Measurements from ENCODE around the gene UBE2D2.
"Not testable (repeated sequence)": the region's sequence is repeated elsewhere in the genome, so short reads cannot be mapped to it uniquely, and the experiment has no call there.

UBE2D2 gene

DNA sequence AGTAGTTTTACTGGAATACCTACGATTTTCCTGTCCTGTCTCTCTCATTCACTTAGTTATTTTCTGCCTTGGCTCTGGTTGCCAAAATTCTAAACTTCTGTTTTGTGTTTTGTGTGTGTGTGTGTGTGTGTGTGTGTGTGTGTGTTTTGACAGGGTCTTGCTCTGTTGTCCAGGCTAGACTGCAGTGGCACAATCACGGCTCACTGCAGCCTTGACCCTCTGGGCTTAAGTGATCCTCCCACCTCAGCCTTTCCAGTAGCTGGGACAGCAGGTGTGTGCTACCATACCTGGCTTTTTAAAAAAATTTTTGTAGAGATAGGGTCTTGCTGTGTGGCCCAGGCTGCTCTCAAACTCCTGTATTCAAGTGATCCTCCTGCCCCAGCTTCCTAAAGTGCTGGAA is 17.2 kb downstream of the UBE2D2 start:
- no peak for DNase-seq (ENCODE audit: extremely low read depth in 1 of 2, low read depth in 1 of 2)

- not testable (repeated sequence) for DNase-seq (ENCODE audit: extremely low read depth in 1 of 2, low read depth in 1 of 2)
These were observed 21.0 kb downstream of the UBE2D2 start for GRCh38 chr5:139582181-139582580.

GRCh38 chr5:139584137-139584536 is 23.0 kb downstream of the UBE2D2 start:
- DNase-seq (ENCODE audit: extremely low read depth in 1 of 2, low read depth in 1 of 2): no peak

- DNase-seq (ENCODE audit: extremely low read depth in 1 of 2, low read depth in 1 of 2): not testable (repeated sequence)
These were observed 27.0 kb downstream of the UBE2D2 start for GRCh38 chr5:139588116-139588515.

GRCh38 chr5:139588962-139589361 is 27.8 kb downstream of the UBE2D2 start:
- no peak for DNase-seq (ENCODE audit: extremely low read depth in 1 of 2, low read depth in 1 of 2)

GRCh38 chr5:139592289-139592688 is 31.1 kb downstream of the UBE2D2 start:
- DNase-seq (ENCODE audit: extremely low read depth in 1 of 2, low read depth in 1 of 2): no peak

- not testable (repeated sequence) for DNase-seq (ENCODE audit: extremely low read depth in 1 of 2, low read depth in 1 of 2)
These were observed 31.9 kb downstream of the UBE2D2 start for GRCh38 chr5:139593076-139593475.

GRCh38 chr5:139593716-139594319 is 32.7 kb downstream of the UBE2D2 start:
- DNase-seq (ENCODE audit: extremely low read depth in 1 of 2, low read depth in 1 of 2): no peak

- DNase-seq (ENCODE audit: extremely low read depth in 1 of 2, low read depth in 1 of 2): no peak
These were observed 36.0 kb downstream of the UBE2D2 start for GRCh38 chr5:139597134-139597533.

- DNase-seq (ENCODE audit: extremely low read depth in 1 of 2, low read depth in 1 of 2): not testable (repeated sequence)
These were observed 37.4 kb downstream of the UBE2D2 start for GRCh38 chr5:139598601-139598965.

DNA sequence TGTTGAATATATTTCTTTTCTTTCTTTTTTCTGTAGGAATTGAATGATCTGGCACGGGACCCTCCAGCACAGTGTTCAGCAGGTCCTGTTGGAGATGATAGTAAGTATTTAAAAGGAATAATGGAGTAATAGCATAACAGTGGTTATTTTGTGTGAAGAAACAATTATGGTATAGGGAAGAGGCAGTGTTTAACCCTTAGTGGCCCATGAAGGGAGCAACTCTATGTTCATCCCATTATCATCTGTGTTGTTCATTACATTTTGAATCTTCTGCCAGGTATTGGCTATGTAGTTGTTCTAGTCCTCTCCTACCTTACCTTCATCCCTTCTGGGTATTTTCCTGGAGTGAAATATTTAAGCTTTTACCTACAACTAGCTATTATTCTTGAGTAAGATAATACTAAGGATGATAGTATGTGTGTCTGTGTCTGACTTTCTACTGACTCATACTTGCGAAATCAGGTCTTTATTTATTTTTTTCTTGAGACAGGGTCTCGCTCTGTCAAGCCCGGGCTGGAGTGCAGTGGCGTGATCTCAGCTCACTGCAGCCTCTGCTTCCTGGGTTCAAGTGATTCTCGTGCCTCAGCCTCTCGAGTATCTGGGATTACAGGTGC is 39.3 kb downstream of the UBE2D2 start:
- DNase-seq (ENCODE audit: extremely low read depth in 1 of 2, low read depth in 1 of 2): no peak

- DNase-seq (ENCODE audit: extremely low read depth in 1 of 2, low read depth in 1 of 2): no peak
These were observed 40.3 kb downstream of the UBE2D2 start for GRCh38 chr5:139601429-139601828.

GRCh38 chr5:139601948-139602347 is 40.8 kb downstream of the UBE2D2 start:
- DNase-seq (ENCODE audit: extremely low read depth in 1 of 2, low read depth in 1 of 2): not testable (repeated sequence)

- no peak for DNase-seq (ENCODE audit: extremely low read depth in 1 of 2, low read depth in 1 of 2)
These were observed 44.7 kb downstream of the UBE2D2 start for GRCh38 chr5:139605887-139606286.

- DNase-seq (ENCODE audit: extremely low read depth in 1 of 2, low read depth in 1 of 2): no peak
These were observed 50.8 kb downstream of the UBE2D2 start for GRCh38 chr5:139611703-139612584.

GRCh38 chr5:139619861-139620260 is 58.7 kb downstream of the UBE2D2 start:
- DNase-seq (ENCODE audit: extremely low read depth in 1 of 2, low read depth in 1 of 2): no peak

GRCh38 chr5:139625398-139625797 is 64.3 kb downstream of the UBE2D2 start:
- not testable (repeated sequence) for DNase-seq (ENCODE audit: extremely low read depth in 1 of 2, low read depth in 1 of 2)

DNA sequence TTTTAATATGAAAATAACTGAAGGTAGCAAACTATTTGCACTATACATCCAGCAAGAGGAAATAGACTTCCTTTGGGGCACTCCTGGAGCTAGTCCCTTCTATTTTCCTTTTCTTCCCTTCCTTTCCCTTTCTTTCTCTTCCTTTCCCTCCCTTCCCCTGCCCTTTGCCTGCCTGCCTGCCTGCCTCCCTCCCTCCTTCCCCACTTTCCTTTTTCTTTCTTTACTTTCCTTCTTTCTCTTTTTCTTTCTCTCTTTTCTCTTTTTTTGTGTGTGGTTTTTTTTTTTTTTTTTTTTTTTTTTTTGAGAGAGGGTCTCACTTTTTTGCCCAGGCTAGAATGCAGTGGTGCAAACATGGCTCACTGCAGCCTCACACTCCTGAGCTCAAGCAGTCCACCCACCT is 69.7 kb downstream of the UBE2D2 start:
- DNase-seq (ENCODE audit: extremely low read depth in 1 of 2, low read depth in 1 of 2): no peak

DNA sequence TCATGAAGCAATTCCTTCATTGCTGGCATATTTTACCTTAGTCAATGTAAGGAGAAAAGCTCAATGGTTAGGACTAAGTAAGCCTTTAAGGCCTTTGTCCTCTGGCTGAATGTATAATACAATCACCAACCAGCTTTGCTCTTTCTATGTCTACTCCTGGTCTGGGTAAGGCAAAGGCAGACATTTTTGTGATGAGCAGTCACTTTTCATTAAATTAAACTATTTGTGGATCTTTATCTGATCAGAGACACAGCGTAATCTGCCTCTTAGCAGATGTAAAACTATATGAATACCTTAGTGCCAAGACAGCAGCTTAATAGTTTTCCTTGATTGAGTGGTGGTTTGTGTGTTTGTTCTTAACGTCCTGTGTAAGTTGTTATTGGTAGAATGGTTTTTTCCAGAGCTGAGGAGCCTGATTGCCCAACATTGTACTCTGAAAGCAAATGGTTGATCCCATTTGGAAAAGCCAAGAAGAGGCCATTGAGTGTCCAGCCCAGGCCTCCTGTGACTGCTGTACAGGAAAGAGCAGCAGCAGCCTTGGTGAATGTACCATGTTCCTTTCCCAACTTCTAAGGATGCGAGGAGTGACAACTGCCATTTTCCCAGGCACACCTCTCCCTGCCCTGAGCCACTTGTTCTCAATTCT is 70.5 kb downstream of the UBE2D2 start:
- no peak for DNase-seq (ENCODE audit: extremely low read depth in 1 of 2, low read depth in 1 of 2)

- no peak for DNase-seq (ENCODE audit: extremely low read depth in 1 of 2, low read depth in 1 of 2)
These were observed 72.3 kb downstream of the UBE2D2 start for GRCh38 chr5:139633295-139634027.

DNA sequence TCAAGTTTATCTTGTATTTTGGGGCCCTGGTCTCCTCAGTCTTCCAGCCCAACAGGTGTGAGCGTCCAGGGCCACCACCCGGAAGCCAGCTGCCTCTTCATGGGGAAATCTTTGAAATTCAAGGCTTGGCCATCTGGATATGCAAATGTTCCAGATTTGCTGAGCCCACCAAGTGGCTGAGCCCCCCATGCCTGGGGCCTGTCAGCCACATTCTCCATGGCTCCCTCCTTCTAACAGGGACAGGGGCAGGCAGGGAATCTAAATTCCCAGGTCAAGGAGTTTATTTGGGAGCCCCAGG is 72.8 kb downstream of the UBE2D2 start:
- no peak for DNase-seq (ENCODE audit: extremely low read depth in 1 of 2, low read depth in 1 of 2)
